HEK293T (cell line): ENCODE results near the gene LRRIQ3.

Experiments used
- FOXA1 ChIP-seq: fragments of 450-650 bp; IDR thresholded peaks from 2 replicates; pipeline ENCODE4 v1.6.1; 2016; ENCODE audit warnings: mild to moderate bottlenecking
- FOXK2 ChIP-seq: fragments of 450-650 bp; IDR thresholded peaks from 2 replicates; pipeline ENCODE4 v1.6.1; 2016; ENCODE audit warnings: mild to moderate bottlenecking
- FOXM1 ChIP-seq: fragments of 450-650 bp; IDR thresholded peaks from 2 replicates; pipeline ENCODE4 v1.6.1; 2017; ENCODE audit warnings: mild to moderate bottlenecking, borderline replicate concordance
- L3MBTL2 ChIP-seq: fragments of 450-650 bp; conservative IDR thresholded peaks from 2 replicates; pipeline ENCODE4 v1.6.1; 2016; ENCODE audit warnings: mild to moderate bottlenecking
- LEF1 ChIP-seq: fragments of 450-650 bp; IDR thresholded peaks from 2 replicates; pipeline ENCODE4 v1.6.1; 2017; ENCODE audit warnings: mild to moderate bottlenecking, borderline replicate concordance
- PKNOX1 ChIP-seq: fragments of 450-650 bp; IDR thresholded peaks from 2 replicates; pipeline ENCODE4 v1.6.1; 2016
- SP1 ChIP-seq: fragments of 450-650 bp; IDR thresholded peaks from 2 replicates; pipeline ENCODE4 v1.6.1; 2017
- TARDBP ChIP-seq: fragments of 450-650 bp; IDR thresholded peaks from 2 replicates; pipeline ENCODE4 v1.6.1; 2016
- ZNF384 ChIP-seq: fragments of 450-650 bp; IDR thresholded peaks from 2 replicates; pipeline ENCODE4 v1.6.1; 2016

GRCh38 chr1:74162333-74162732 is 35.6 kb downstream of the LRRIQ3 start:
- TF ChIP-seq FOXK2 (no peak), FOXA1 (no peak), L3MBTL2 (no peak), SP1 (no peak), PKNOX1 (no peak), LEF1 (no peak), FOXM1 (no peak), ZNF384 (no peak), TARDBP (no peak)
